Measurements from ENCODE around the gene KLHL1.

KLHL1 gene

GRCh38 chr13:69683921-69684686 lies 424.1 kb downstream of the KLHL1 start:
- no peak for DNase-seq (ENCODE audit: low read depth in 3 of 3)

DNA sequence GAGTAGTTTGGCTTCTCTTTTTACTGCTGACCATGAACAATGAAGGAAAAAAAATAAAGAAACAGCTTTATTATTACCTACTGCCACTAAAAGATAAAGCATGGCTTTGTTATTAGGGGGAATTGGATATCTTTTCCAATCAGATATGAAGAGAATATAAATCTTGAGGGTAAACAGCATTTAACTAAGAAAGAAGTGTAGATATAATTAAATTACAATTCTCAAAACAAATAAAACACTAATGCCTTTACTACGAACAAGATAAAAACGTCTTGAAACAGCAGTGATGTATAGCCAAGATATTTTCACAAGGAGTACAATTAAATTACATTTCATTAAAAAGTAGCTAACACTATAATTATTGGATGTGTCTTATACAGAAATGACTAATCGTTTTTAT lies 426.5 kb downstream of the KLHL1 start:
- no peak for DNase-seq (ENCODE audit: low read depth in 3 of 3)

- no peak for DNase-seq (ENCODE audit: low read depth in 3 of 3)
Measured at GRCh38 chr13:69677343-69677742, 430.9 kb downstream of the KLHL1 start.

GRCh38 chr13:69676286-69676685 lies 432.0 kb downstream of the KLHL1 start:
- DNase-seq (ENCODE audit: low read depth in 3 of 3) = no peak

GRCh38 chr13:69660155-69660554 lies 448.1 kb downstream of the KLHL1 start:
- DNase-seq (ENCODE audit: low read depth in 3 of 3) = no peak

- no peak for DNase-seq (ENCODE audit: low read depth in 3 of 3)
Measured at GRCh38 chr13:69657676-69658075, 450.6 kb downstream of the KLHL1 start.

- no peak for DNase-seq (ENCODE audit: low read depth in 3 of 3)
Measured at GRCh38 chr13:69654392-69654791, 453.9 kb downstream of the KLHL1 start.
